Measurements from ENCODE around the gene TLCD5.

- TF ChIP-seq, protein P1, sequence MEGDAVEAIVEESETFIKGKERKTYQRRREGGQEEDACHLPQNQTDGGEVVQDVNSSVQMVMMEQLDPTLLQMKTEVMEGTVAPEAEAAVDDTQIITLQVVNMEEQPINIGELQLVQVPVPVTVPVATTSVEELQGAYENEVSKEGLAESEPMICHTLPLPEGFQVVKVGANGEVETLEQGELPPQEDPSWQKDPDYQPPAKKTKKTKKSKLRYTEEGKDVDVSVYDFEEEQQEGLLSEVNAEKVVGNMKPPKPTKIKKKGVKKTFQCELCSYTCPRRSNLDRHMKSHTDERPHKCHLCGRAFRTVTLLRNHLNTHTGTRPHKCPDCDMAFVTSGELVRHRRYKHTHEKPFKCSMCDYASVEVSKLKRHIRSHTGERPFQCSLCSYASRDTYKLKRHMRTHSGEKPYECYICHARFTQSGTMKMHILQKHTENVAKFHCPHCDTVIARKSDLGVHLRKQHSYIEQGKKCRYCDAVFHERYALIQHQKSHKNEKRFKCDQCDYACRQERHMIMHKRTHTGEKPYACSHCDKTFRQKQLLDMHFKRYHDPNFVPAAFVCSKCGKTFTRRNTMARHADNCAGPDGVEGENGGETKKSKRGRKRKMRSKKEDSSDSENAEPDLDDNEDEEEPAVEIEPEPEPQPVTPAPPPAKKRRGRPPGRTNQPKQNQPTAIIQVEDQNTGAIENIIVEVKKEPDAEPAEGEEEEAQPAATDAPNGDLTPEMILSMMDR (conservative IDR thresholded peaks at IDR 0.05) = no peak
- no peak for TF ChIP-seq ZFX (IDR thresholded peaks at IDR 0.05)
These were observed 31.0 kb upstream of the TLCD5 start for GRCh38 chr11:120294096-120294495.

All from C4-2B (cell line).